Measurements from ENCODE around the gene CA7. TPM values are rescaled to one million over a fixed set of nuclear protein-coding genes. Genes with fewer than 3 reads are reported as not detected.

Gene CA7
- total RNA-seq, 1 experiment from 2014 or later, result not detected

GRCh38 chr16:66857437-66857836 is 13.2 kb downstream of the CA7 start:
- no TSS peak for BruUV-seq (replicated peaks)
- Mint-ChIP-seq H3K9me3 (ENCODE audit: low read depth, unreplicated experiment) (no peaks in the 10 kb centered on the region), H3K27ac (ENCODE audit: unreplicated experiment) (no peak overlapping the region), H3K4me3 (ENCODE audit: low read depth, unreplicated experiment) (no peak overlapping the region), H3K4me1 (ENCODE audit: low read depth, unreplicated experiment) (no peaks in the 10 kb centered on the region), H3K27me3 (ENCODE audit: unreplicated experiment) (peaks cover 37% of the 10 kb centered on the region), H3K36me3 (ENCODE audit: insufficient read depth, unreplicated experiment) (no peaks in the 10 kb centered on the region)
- intact Hi-C loops (cut with micrococcal nuclease; ENCODE audit: unreplicated experiment), result no loop called here
- TF ChIP-seq CTCF (IDR thresholded peaks at IDR 0.05; ENCODE audit: unreplicated experiment), result no peak
- CTCF ChIA-PET, result interaction anchor here (1.1 to 1.5 kb wide), 2 partner anchors 16 to 27 kb away, joined by 4 to 5 read pairs; partner anchors contain the start of gene NAE1
- DNase-seq, result no peak

GRCh38 chr16:66858740-66859396 is 14.7 kb downstream of the CA7 start:
- intact Hi-C loops (cut with micrococcal nuclease; ENCODE audit: unreplicated experiment), result no loop called here
- no peak for TF ChIP-seq CTCF (IDR thresholded peaks at IDR 0.05; ENCODE audit: unreplicated experiment)
- H3K9me3 Mint-ChIP-seq (ENCODE audit: low read depth, unreplicated experiment), result no peaks in the 10 kb centered on the region
- CTCF ChIA-PET, result interaction anchor here (1.1 kb wide), 1 partner anchor 9 kb away, joined by 4 read pairs; no protein-coding TSS in a partner anchor
- no TSS peak for BruUV-seq (replicated peaks)
- no peak overlapping the region for H3K27ac Mint-ChIP-seq (ENCODE audit: unreplicated experiment)
- peak; percentile 72 for DNase-seq
- peaks cover 22% of the 10 kb centered on the region for H3K27me3 Mint-ChIP-seq (ENCODE audit: unreplicated experiment)
- H3K36me3 Mint-ChIP-seq (ENCODE audit: insufficient read depth, unreplicated experiment), result no peaks in the 10 kb centered on the region
- no peak overlapping the region for H3K4me3 Mint-ChIP-seq (ENCODE audit: low read depth, unreplicated experiment)
- H3K4me1 Mint-ChIP-seq (ENCODE audit: low read depth, unreplicated experiment), result no peaks in the 10 kb centered on the region

GRCh38 chr16:66859397-66860068 is 15.3 kb downstream of the CA7 start:
- Mint-ChIP-seq H3K27ac (ENCODE audit: unreplicated experiment) (no peak overlapping the region), H3K9me3 (ENCODE audit: low read depth, unreplicated experiment) (no peaks in the 10 kb centered on the region), H3K36me3 (ENCODE audit: insufficient read depth, unreplicated experiment) (no peaks in the 10 kb centered on the region), H3K4me3 (ENCODE audit: low read depth, unreplicated experiment) (no peak overlapping the region), H3K27me3 (ENCODE audit: unreplicated experiment) (peaks cover 16% of the 10 kb centered on the region), H3K4me1 (ENCODE audit: low read depth, unreplicated experiment) (no peaks in the 10 kb centered on the region)
- no peak for TF ChIP-seq CTCF (IDR thresholded peaks at IDR 0.05; ENCODE audit: unreplicated experiment)
- no TSS peak for BruUV-seq (replicated peaks)
- CTCF ChIA-PET, result interaction anchor here (0.9 to 1.1 kb wide), 3 partner anchors 8 to 296 kb away, joined by 3 to 4 read pairs (median 4); no protein-coding TSS in a partner anchor
- intact Hi-C loops (cut with micrococcal nuclease; ENCODE audit: unreplicated experiment), result no loop called here
- no peak for DNase-seq

- Mint-ChIP-seq H3K36me3 (ENCODE audit: insufficient read depth, unreplicated experiment) (no peaks in the 10 kb centered on the region), H3K27ac (ENCODE audit: unreplicated experiment) (no peak overlapping the region), H3K9me3 (ENCODE audit: low read depth, unreplicated experiment) (no peaks in the 10 kb centered on the region), H3K4me1 (ENCODE audit: low read depth, unreplicated experiment) (no peaks in the 10 kb centered on the region), H3K4me3 (ENCODE audit: low read depth, unreplicated experiment) (no peak overlapping the region), H3K27me3 (ENCODE audit: unreplicated experiment) (no peaks in the 10 kb centered on the region)
- intact Hi-C loops (cut with micrococcal nuclease; ENCODE audit: unreplicated experiment), result no loop called here
- no peak for DNase-seq
- TF ChIP-seq CTCF (IDR thresholded peaks at IDR 0.05; ENCODE audit: unreplicated experiment), result no peak
- CTCF ChIA-PET, result no interaction called here
- BruUV-seq (replicated peaks), result no TSS peak
These were observed 17.9 kb downstream of the CA7 start for GRCh38 chr16:66862023-66862520.
